SHP77 (cell line): ENCODE measurements around the gene AAK1.
A peak's percentile ranks its signal among the peaks of the same experiment; 100 is the strongest.
"Not testable (repeated sequence)": the region's sequence is repeated elsewhere in the genome, so short reads cannot be mapped to it uniquely, and the experiment has no call there.

Source experiments
- DNase-seq, 2 experiments: peaks; one replicate each; lab custom pipeline; 2025; lab: John Stamatoyannopoulos, UW

AAK1 gene

DNA sequence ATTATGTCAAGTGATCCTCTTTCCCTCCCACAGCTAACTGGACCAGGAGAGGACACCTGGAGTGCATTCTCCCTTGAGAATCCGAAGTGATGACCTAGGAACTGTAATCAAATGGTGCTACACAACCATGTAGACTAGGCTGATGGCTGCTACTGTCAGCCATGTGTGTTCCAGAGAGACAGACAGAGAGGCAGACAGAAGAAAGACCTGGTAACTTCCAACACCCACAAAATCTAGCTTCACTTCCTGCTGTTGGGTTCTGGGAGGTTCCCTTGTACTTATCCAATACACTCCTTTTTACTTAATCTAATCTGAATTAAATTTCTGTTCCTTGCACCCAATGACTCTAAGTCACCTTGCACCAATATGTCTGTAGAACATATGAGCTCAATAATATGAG lies 72.3 kb downstream of the AAK1 start:
- no peak for DNase-seq

DNA sequence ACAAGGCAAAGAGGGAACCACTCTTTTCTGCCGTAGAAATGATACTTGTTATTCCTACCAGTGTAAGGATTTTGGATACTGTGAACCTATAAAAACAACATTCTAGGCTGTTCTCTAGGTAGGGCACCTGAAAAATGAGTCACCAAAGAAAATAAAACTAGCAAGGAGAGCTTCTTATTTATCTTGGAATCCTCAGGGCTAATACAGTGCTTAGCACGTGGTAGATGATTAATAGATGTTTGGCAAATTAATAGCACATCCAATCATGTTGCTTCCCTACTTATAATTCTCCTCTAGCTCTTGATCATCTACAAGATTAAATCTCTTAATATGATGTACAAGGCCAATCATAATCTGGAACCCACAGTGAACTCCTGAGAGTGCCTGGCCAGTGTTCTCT lies 73.1 kb downstream of the AAK1 start:
- no peak for DNase-seq

DNA sequence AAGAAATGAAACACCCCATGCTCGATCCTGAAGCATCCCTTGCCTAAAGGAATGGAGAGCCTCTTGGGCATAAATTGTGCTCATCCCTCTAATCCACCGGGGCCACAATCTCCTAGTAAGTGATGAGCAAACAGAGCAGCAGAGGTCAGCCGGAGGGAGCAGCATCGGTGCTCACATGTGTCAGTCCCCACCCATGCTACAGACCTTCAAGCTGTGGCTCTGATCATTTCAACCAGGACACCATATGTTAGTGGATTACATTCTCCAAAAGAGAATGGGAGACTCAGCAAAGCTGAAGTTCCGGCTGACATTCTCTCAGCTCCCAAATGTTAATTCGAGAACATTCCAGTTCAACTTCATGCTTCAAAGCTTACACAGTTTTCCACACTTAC lies 75.6 kb downstream of the AAK1 start:
- no peak for DNase-seq

DNA sequence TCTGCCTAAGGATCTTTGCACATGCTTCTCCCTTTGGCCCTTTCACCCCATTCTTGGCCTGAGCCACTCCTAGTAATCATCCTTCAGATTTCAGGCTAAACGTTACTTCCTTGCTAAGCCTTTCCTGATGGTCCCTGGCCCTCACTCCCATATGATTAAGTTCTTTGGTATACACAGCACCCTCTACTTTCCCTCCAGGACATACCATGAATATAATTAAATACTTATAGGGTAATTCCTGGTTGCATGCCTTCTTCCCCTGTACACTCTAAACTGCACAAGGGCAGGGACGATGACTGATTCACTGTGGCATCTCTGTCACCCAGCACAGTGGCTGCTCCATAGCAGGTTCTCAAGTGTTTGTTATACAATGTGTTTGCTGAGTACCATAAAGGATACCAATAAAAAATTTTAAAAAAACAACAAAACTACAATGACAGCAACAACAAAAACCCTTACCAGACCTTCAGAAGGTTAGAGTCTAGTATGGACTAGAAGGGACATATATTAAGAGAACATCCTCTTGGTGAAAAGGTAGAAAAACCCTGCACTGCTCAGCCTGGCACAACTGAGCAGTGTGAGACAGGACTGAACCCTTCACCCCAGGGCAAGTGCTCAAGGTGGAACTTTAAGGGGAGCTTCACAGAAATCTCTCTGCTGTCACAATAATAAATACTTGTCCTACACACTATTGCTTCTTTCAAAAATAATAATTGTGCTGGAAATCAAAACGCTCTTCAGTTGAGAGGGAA lies 76.2 kb downstream of the AAK1 start:
- no peak for DNase-seq

GRCh38 chr2:69566669-69567068 lies 76.9 kb downstream of the AAK1 start:
- no peak for DNase-seq

GRCh38 chr2:69565431-69565839 lies 78.1 kb downstream of the AAK1 start:
- peak; percentile 42 to 59 for DNase-seq

DNA sequence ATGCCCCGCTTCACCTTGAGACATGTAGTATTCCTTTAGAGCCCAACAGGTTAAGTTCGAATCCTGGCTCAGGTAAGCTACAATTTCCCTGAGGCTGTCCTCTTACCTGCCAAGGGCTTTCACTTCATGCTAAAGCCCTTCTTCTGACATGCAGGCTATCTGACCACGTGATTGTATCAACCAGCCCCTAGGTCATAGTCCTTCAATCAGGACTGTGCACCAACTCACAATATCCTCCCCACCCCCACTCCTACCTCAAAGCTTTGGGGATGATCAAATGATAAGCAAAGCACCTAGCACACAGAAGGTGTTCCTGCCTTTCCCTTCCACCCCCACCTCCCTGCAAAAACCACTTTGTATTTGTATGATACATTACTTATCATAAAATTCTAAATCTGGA lies 78.9 kb downstream of the AAK1 start:
- DNase-seq: no peak

DNA sequence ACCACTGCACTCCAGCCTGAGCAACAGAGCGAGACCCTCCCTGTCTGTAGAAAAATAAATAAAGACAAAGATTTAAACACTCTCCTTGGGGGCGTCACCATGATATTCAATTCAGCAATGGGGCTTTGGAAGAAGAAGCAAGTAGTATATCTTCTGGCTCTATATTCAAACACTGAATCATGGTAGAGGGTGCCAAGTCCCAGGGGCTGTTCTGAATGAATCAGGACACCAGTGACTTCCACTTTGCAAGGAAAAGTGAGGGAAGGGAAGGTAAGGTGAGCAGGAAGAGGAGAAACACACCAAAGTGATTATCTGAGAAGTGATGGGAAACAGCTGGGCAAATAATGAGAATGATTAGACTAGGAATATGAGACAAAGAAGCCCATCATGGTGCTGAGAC lies 80.5 kb downstream of the AAK1 start:
- no peak for DNase-seq

DNA sequence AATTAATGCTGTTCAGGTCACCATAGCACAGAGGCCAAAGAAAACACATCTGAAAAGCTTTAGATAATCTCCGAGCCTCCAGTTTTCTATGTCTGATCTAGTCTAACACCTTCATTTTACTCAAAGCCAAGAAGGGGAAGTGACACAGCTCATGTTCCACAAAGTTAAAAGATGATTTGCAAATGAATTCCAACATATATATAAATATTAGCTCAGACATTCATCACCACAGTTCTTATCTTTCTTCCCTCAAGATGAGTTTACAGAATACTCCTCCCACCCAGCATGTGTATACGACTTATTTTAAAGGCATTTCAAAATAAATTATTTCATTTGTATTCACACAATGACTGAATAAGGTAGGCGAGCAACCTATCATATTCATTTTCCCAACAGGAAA lies 82.4 kb downstream of the AAK1 start:
- no peak for DNase-seq

GRCh38 chr2:69560147-69560482 lies 83.4 kb downstream of the AAK1 start:
- DNase-seq: no peak

- DNase-seq: peak; percentile 58 to 64
Observed at GRCh38 chr2:69559442-69560146, 83.9 kb downstream of the AAK1 start.

- DNase-seq: no peak
Observed at GRCh38 chr2:69556008-69556407, 87.5 kb downstream of the AAK1 start.

DNA sequence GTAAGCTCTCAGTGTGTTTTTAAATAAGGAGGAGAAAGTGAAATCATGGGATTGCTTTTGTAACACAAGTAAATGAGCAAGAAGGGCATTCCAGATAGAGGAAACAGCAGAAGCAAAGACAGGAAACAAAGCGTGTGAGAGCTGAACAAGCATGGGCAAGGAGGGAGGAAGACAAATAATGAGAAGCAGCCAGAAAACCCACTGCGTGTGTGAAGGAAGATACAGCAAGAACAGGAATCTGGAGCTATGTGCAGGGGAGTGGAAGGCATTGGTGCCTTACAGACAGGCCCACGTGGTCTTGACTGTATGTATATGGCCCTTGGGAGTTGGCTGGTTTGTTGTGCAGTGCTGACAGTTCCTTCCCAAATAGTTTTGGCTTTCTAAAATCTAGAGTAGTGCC lies 88.6 kb downstream of the AAK1 start:
- no peak for DNase-seq

DNA sequence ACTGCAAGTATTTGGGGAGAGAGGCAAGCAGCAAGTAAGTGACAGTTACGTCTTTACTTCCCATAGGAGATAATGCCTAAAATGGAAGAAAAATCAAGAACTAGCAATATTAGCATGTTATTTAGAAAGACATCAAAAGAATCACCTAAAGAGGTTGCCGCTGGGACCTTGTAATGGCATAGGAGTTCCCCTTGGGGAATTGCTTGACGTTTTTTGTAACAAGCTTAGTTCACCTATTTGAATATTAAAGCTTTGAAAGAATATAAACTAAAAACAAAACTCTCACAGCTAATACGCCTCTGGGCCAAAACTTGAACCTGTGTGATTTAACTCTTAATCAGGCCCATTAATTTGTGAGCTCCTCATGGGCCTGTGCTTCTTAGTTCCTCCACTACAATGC lies 89.0 kb downstream of the AAK1 start:
- no peak for DNase-seq

DNA sequence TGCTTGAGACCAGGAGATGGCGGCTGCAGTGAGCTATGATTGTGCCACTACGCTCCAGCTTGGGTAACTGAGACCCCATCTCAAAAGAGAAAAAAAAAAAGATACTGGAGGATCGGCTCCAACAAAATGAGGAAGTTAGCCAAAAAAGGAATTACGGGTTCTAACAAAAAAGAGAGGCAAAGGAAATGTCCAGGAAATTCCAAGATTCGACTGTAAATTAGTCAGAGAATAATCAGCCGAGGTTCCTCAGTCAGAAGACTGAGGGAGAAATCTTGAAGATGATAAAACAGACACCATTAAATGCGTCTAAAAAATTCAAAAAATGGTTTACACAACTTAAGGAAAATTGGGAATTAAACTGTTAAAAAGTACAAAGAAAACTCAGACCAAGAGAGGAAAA lies 89.5 kb downstream of the AAK1 start:
- no peak for DNase-seq

GRCh38 chr2:69550511-69550910 lies 93.0 kb downstream of the AAK1 start:
- not testable (repeated sequence) for DNase-seq

DNA sequence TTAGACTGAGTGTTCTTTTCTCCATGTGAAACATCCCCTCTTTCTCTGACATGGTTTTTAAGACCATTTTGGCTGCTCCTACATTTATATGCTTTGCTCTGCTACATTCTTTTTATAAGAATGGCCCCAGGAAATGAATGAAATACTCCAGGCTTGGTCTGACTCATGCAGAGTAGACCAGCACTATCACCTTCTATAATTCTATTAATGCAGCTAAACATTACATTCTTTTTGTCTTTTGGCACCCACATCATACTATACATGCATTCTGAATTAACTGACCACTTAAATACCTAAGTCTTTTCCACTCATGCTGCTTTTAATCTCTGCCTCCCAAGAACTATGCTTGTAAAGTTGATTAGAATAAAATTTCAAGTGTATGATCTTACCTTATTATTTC lies 94.1 kb downstream of the AAK1 start:
- no peak for DNase-seq

DNA sequence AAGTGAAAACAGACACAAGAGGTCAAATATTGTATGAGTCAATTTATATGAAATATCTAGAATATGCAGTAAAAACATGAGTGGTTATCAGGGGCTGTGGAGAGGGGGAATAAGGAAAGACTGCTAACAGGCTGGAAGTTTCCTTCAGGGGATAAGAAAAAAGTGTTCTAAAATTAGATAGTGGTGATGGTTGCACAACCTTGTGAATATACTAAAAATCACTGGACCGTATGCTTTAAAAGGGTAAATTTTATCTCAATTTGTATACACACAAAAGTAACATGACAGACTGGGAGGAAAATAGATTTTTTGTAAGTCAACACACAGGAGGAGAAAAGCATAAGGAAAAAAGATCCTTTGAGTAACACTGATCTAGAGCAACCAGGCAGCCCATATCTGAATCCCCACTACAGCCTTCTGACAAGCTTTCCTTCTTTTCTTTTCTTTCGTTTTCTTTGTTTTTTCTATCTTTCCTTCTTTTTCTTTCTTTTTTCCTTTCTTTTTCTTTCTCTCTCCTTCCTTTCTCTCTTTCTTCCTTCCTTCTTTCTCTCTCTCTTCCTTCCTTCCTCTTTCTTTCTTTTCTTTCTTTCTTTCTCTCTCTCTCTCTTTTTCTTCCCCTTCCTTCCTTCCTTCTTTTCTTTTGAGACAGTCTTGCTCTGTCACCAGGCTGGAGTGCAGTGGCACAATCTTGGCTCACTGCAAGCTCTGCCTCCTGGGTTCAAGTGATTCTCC lies 95.4 kb downstream of the AAK1 start:
- no peak for DNase-seq

GRCh38 chr2:69546646-69547045 lies 96.9 kb downstream of the AAK1 start:
- no peak for DNase-seq

DNA sequence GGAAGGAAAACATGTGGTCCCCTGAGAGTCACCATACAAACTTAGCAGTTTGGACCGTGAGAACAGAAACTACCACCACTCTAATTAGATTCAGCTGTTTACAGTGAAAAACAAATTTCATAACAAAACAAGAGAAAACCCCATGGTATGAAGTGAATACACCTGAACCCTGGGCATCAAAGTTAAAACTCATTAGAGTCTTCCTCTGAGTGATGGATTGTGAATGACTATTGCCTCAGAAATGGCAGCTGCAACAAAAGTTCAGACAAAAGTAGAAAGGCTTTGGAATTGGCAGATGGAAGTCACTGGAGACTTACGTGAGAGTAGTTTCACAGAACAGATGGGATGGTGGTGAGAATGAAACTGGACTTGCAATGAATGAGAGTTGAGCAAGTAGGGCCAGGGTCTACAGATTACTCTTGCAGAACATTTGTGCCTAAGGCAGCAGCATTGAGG lies 98.0 kb downstream of the AAK1 start:
- no peak for DNase-seq

- DNase-seq: no peak
Observed at GRCh38 chr2:69544951-69545350, 98.6 kb downstream of the AAK1 start.

- no peak for DNase-seq
Observed at GRCh38 chr2:69539549-69539908, 104.0 kb downstream of the AAK1 start.

GRCh38 chr2:69538872-69539548 lies 104.5 kb downstream of the AAK1 start:
- DNase-seq: no peak
